Endothelial cell of umbilical vein (primary cell): ENCODE measurements around the gene NT5DC1. TPM values are rescaled to one million over a fixed set of nuclear protein-coding genes. Genes with fewer than 3 reads are reported as not detected.

ENCODE experiments used
- BruUV-seq: library from RNA; stranded (reverse); fragments of 400-500 nt; replicated peaks from 2 replicates; lab custom pipeline; 2021; lab: Mats Ljungman, UMichigan
- CTCF ChIA-PET: fragments of 300-600, 350-600 bp; sonication (Branson Sonifier 250); formaldehyde crosslinking; loops from one replicate; lab custom pipeline; 2021; ENCODE audit warnings: antibody characterized with exemption, inconsistent platforms; lab: Charles Lee
- POLR2A ChIA-PET: fragments of 300-600, 350-600 bp; sonication (Branson Sonifier 250); formaldehyde crosslinking; loops from one replicate; lab custom pipeline; 2021; ENCODE audit warnings: antibody characterized with exemption, inconsistent platforms; lab: Charles Lee
- DNase-seq: peaks from one replicate; pipeline ENCODE4 v3.0.0-alpha.2; 2011; ENCODE audit warnings: low read depth, low spot score
- FAIRE-seq: peaks from 2 replicates; lab custom pipeline; 2011; peaks lifted over from hg19 to GRCh38; lab: Jason Lieb, UNC
- H2AFZ ChIP-seq: 2 replicates; pipeline ENCODE4 v1.6.0; 2012; ENCODE audit warnings: low read depth, low read length, control low read depth, inconsistent platforms
- H3K27ac ChIP-seq: 2 replicates; pipeline ENCODE4 v1.5.1; 2011; ENCODE audit warnings: low read depth, mild to moderate bottlenecking, control low read depth, low read length, moderate library complexity; ENCODE audit not compliant: insufficient read depth
- H3K27me3 ChIP-seq, 2 experiments: 2 replicates each; pipeline versions ENCODE4 v1.6.0 to v1.6.1; 2011; ENCODE audit warnings: low read length in 2 of 2, mixed read lengths in 1 of 2; ENCODE audit not compliant: control insufficient read depth in 2 of 2, insufficient read depth in 2 of 2
- H3K36me3 ChIP-seq, 2 experiments: 2 replicates in 1 of 2; 3 replicates in 1 of 2; pipeline ENCODE4 v1.5.1; 2011; ENCODE audit warnings: low read length in 2 of 2, mild to moderate bottlenecking in 1 of 2, moderate library complexity in 1 of 2; ENCODE audit not compliant: control insufficient read depth in 2 of 2, insufficient read depth in 2 of 2; ENCODE audit errors: extremely low read depth in 1 of 2
- H3K4me1 ChIP-seq: 3 replicates; pipeline ENCODE4 v1.5.1; 2011; ENCODE audit warnings: mild to moderate bottlenecking, low read length; ENCODE audit not compliant: control insufficient read depth, insufficient read depth; ENCODE audit errors: extremely low read depth
- H3K4me2 ChIP-seq: 2 replicates; pipeline ENCODE4 v1.6.1; 2011; ENCODE audit warnings: low read length, control low read depth, mixed read lengths; ENCODE audit not compliant: insufficient read depth
- H3K4me3 ChIP-seq, 3 experiments: fragments of 200-600 bp in 1 of 3; sonication (generic), shearing (Covaris generic) in 1 of 3; replicated peaks in 1 of 3; 2 replicates each; pipeline ENCODE4 v1.5.1; 2011 to 2016; ENCODE audit warnings: control low read depth in 3 of 3, low read length in 3 of 3, mild to moderate bottlenecking in 2 of 3, inconsistent platforms in 1 of 3, low read depth in 1 of 3, moderate library complexity in 1 of 3; ENCODE audit not compliant: insufficient read depth in 1 of 3
- H3K79me2 ChIP-seq: 2 replicates; pipeline ENCODE4 v1.6.0; 2012; ENCODE audit warnings: low read length, inconsistent platforms; ENCODE audit not compliant: control insufficient read depth, insufficient read depth
- H3K9ac ChIP-seq: replicated peaks from 2 replicates; pipeline ENCODE3; 2011; ENCODE audit warnings: low read length, control low read depth; ENCODE audit not compliant: insufficient read depth; ENCODE audit errors: extremely low read depth
- H3K9me1 ChIP-seq: replicated peaks from 3 replicates; pipeline ENCODE4 v1.6.0; 2011; ENCODE audit warnings: mild to moderate bottlenecking, low read length; ENCODE audit not compliant: control insufficient read depth, insufficient read depth; ENCODE audit errors: extremely low read depth
- H3K9me3 ChIP-seq: replicated peaks from 2 replicates; pipeline ENCODE4 v1.5.1; 2012; ENCODE audit warnings: low read length, inconsistent platforms; ENCODE audit not compliant: control insufficient read depth, insufficient read depth
- H4K20me1 ChIP-seq: replicated peaks from 2 replicates; pipeline ENCODE3; 2011; ENCODE audit warnings: mild to moderate bottlenecking, low read length; ENCODE audit not compliant: control insufficient read depth, insufficient read depth; ENCODE audit errors: extremely low read depth
- EZH2 ChIP-seq: IDR thresholded peaks from 2 replicates; pipeline ENCODE4 v1.6.1; 2012; ENCODE audit warnings: borderline replicate concordance, low read depth, mild to moderate bottlenecking, moderate library complexity, low read length, inconsistent platforms; ENCODE audit not compliant: severe bottlenecking
- FOS ChIP-seq: IDR thresholded peaks from 2 replicates; pipeline ENCODE4 v1.6.1; 2011; ENCODE audit warnings: mild to moderate bottlenecking, low read length, moderate library complexity, borderline replicate concordance; ENCODE audit not compliant: insufficient read depth
- GATA2 ChIP-seq: IDR thresholded peaks from 2 replicates; pipeline ENCODE4 v1.7.0; 2011; ENCODE audit warnings: low read depth, mild to moderate bottlenecking, moderate library complexity, mixed read lengths, low read length; ENCODE audit not compliant: insufficient read length, insufficient read depth
- JUN ChIP-seq: IDR thresholded peaks from 2 replicates; pipeline ENCODE4 v1.6.1; 2011; ENCODE audit warnings: borderline replicate concordance, low read depth; ENCODE audit not compliant: insufficient read length, insufficient read depth
- MYC ChIP-seq: IDR thresholded peaks from one replicate; pipeline ENCODE4 v1.6.1; 2011; ENCODE audit warnings: mild to moderate bottlenecking, low read depth, low read length
- POLR2A ChIP-seq: IDR thresholded peaks from 2 replicates; pipeline ENCODE4 v1.6.1; 2012; ENCODE audit warnings: low read depth, mild to moderate bottlenecking, control low read depth, low read length
- POLR2AphosphoS5 ChIP-seq: IDR thresholded peaks from 2 replicates; pipeline ENCODE4 v1.6.1; 2012; ENCODE audit warnings: low read depth, mild to moderate bottlenecking, control low read depth, low read length, moderate library complexity; ENCODE audit not compliant: insufficient read depth
- dilution Hi-C: fragments of 300-500 bp; cut with MboI; formaldehyde crosslinking; loops from one replicate; pipeline ENCODE4 v1.15.0; 2019; ENCODE audit warnings: low sequenced_read_pairs; ENCODE audit not compliant: extremely low pct_ligation_motif_present
- intact Hi-C: fragments of 100-400 bp; cut with micrococcal nuclease; formaldehyde crosslinking; loops from one replicate; pipeline ENCODE4 v1.10.0; 2022
- polyA plus RNA-seq, 4 experiments: library from polyadenylated mRNA; depleted of rRNA in 3 of 4; stranded (reverse) in 3 of 4; unstranded in 1 of 4; fragments of >200 nt; gene quantifications; 2 replicates each; pipeline versions ENCODE4 v1.2.1 to v1.2.3, GENCODE V29; 2011 to 2012; ENCODE audit warnings: missing spikeins in 1 of 4
- total RNA-seq: library from RNA; stranded (reverse); gene quantifications from 2 replicates; pipeline ENCODE4 v1.2.3, GENCODE V29; 2021
- TF ChIP-seq, protein P1 (sequence below), 2 donors: IDR thresholded peaks; 1 replicate in 1 of 2; 2 replicates in 1 of 2; pipeline ENCODE4 v1.5.1; 2011; ENCODE audit warnings: low read length in 2 of 2, mild to moderate bottlenecking in 2 of 2, moderate library complexity in 2 of 2, control low read depth in 1 of 2, inconsistent platforms in 1 of 2, low read depth in 1 of 2; ENCODE audit not compliant: insufficient read depth in 1 of 2; ENCODE audit errors: extremely low read depth in 1 of 2
- TF ChIP-seq, protein P2 (sequence below): IDR thresholded peaks from 2 replicates; pipeline ENCODE4 v1.6.1; 2011; ENCODE audit not compliant: insufficient read depth, insufficient read length

The NT5DC1 gene
- total and polyA plus RNA-seq, 2 donors (not counting 3 experiments of a cell fraction or from before 2014, with no cell fraction given), result 11.3 to 24.3 TPM

DNA sequence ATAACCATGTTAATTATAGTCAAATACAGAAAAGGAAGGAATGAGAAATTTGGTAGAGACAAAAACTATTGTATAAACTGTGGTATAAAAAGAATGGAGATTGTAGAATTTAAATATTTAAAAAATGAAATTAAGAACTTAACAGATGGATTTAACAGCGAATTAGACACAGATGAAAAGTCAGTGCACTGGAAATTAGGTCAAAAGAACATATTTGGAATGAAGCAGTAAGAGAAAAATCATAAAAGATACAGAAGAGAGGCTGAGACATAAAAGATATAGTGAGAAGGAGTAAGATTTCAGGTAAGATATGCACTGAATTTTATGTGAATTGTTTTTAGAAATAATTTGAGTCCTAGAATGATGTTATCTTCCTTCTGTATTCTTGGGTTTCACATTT is 139.2 kb downstream of the NT5DC1 start:
- no peaks in the 10 kb centered on the region for H3K9me3 ChIP-seq
- TF ChIP-seq JUN (no peak), MYC (no peak), POLR2AphosphoS5 (no peak), POLR2A (no peak), FOS (no peak), EZH2 (no peak), GATA2 (no peak)
- TF ChIP-seq, protein P1, sequence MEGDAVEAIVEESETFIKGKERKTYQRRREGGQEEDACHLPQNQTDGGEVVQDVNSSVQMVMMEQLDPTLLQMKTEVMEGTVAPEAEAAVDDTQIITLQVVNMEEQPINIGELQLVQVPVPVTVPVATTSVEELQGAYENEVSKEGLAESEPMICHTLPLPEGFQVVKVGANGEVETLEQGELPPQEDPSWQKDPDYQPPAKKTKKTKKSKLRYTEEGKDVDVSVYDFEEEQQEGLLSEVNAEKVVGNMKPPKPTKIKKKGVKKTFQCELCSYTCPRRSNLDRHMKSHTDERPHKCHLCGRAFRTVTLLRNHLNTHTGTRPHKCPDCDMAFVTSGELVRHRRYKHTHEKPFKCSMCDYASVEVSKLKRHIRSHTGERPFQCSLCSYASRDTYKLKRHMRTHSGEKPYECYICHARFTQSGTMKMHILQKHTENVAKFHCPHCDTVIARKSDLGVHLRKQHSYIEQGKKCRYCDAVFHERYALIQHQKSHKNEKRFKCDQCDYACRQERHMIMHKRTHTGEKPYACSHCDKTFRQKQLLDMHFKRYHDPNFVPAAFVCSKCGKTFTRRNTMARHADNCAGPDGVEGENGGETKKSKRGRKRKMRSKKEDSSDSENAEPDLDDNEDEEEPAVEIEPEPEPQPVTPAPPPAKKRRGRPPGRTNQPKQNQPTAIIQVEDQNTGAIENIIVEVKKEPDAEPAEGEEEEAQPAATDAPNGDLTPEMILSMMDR (IDR thresholded peaks at IDR 0.05; ENCODE audit: extremely low read depth in 1 of 2, insufficient read depth in 1 of 2, low read depth in 1 of 2, low read length in 2 of 2), result no peak
- TF ChIP-seq, protein P2, sequence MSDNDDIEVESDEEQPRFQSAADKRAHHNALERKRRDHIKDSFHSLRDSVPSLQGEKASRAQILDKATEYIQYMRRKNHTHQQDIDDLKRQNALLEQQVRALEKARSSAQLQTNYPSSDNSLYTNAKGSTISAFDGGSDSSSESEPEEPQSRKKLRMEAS, result no peak
- no peaks in the 10 kb centered on the region for H4K20me1 ChIP-seq
- peaks cover 0 to 2% of the 10 kb centered on the region in 2 experiments for H3K36me3 ChIP-seq
- H3K4me1 ChIP-seq, result no peaks in the 10 kb centered on the region
- H3K4me2 ChIP-seq, result no peak overlapping the region
- no TSS peak for BruUV-seq
- H3K27me3 ChIP-seq, result no peaks in the 10 kb centered on the region
- FAIRE-seq (no peak), DNase-seq (no peak)
- H2AFZ ChIP-seq, result no peak overlapping the region
- H3K79me2 ChIP-seq, result no peaks in the 10 kb centered on the region
- dilution Hi-C loops, result no loop called here
- H3K27ac ChIP-seq, result no peak overlapping the region
- intact Hi-C loops, result no loop called here
- ChIA-PET CTCF (no interaction called here), POLR2A (no interaction called here)
- H3K9me1 ChIP-seq, result no peaks in the 10 kb centered on the region
- H3K9ac ChIP-seq, result no peak overlapping the region
- H3K4me3 ChIP-seq, result no peak overlapping the region
